ENCODE data around the gene MATK.

MATK gene

GRCh38 chr19:3788996-3789778, 3.0 kb upstream of the MATK start:
- no peak for FAIRE-seq

GRCh38 chr19:3785451-3785937, 687 bp downstream of the MATK start:
- FAIRE-seq: no peak

GRCh38 chr19:3784607-3785450, 1.4 kb downstream of the MATK start:
- FAIRE-seq: no peak

- FAIRE-seq: no peak
Observed at GRCh38 chr19:3783660-3784584, 2.3 kb downstream of the MATK start.

- no peak for FAIRE-seq
Observed at GRCh38 chr19:3782903-3783302, 3.3 kb downstream of the MATK start.

- FAIRE-seq: no peak
Observed at GRCh38 chr19:3782330-3782729, 3.9 kb downstream of the MATK start.

- FAIRE-seq: no peak
Observed at GRCh38 chr19:3781603-3782002, 4.6 kb downstream of the MATK start.

- no peak for FAIRE-seq
Observed at GRCh38 chr19:3780786-3781304, 5.3 kb downstream of the MATK start.

GRCh38 chr19:3778899-3779723, 7.1 kb downstream of the MATK start:
- FAIRE-seq: no peak

- no peak for FAIRE-seq
Observed at GRCh38 chr19:3778104-3778867, 7.9 kb downstream of the MATK start.

GRCh38 chr19:3776479-3777040, 9.6 kb downstream of the MATK start:
- no peak for FAIRE-seq

- no peak for FAIRE-seq
Observed at GRCh38 chr19:3775831-3776230, 10.3 kb downstream of the MATK start.

GRCh38 chr19:3775374-3775711, 10.8 kb downstream of the MATK start:
- no peak for FAIRE-seq

GRCh38 chr19:3774621-3775373, 11.4 kb downstream of the MATK start:
- FAIRE-seq: no peak

- no peak for FAIRE-seq
Observed at GRCh38 chr19:3773814-3774515, 12.2 kb downstream of the MATK start.

GRCh38 chr19:3771906-3772455, 14.2 kb downstream of the MATK start, which contains the start of gene RAX2:
TSS of gene RAX2 (minus strand) at chr19:3772228. CDS start at chr19:3771742, 486 bp downstream.
- no peak for FAIRE-seq

GRCh38 chr19:3771000-3771905, 14.9 kb downstream of the MATK start:
- no peak for FAIRE-seq
